ENCODE measurements around the gene BZW2. TPM values are rescaled to one million over a fixed set of nuclear protein-coding genes. Genes with fewer than 3 reads are reported as not detected.
A peak's percentile ranks its signal among the peaks of the same experiment; 100 is the strongest.

BZW2 gene
- polyA plus RNA-seq, 3 donors = 19.0 to 45.2 (median 36.4) TPM

GRCh38 chr7:16609842-16610450, 36.0 kb upstream of the BZW2 start:
- Histone ChIP-seq H3K9ac (ENCODE audit: insufficient read depth, low read length, poor library complexity, severe bottlenecking) (no peak overlapping the region), H3K9me3 (replicated peaks in 1 of 2; ENCODE audit: control insufficient read depth in 1 of 2, insufficient read depth in 1 of 2, low read length in 2 of 2) (no peaks in the 10 kb centered on the region), H4K20me1 (ENCODE audit: insufficient read depth, low read length) (no peaks in the 10 kb centered on the region), H3K79me2 (ENCODE audit: insufficient read depth, low read length) (no peaks in the 10 kb centered on the region), H3K4me1 (ENCODE audit: control insufficient read depth in 1 of 2, insufficient read depth in 2 of 2, low read length in 2 of 2) (peaks cover 0 to 4% of the 10 kb centered on the region in 2 donors), H3K4me2 (replicated peaks; ENCODE audit: extremely low read depth, low read length, poor library complexity, severe bottlenecking) (no peak overlapping the region), H3K27me3 (ENCODE audit: control insufficient read depth in 2 of 2, insufficient read depth in 2 of 2, low read length in 2 of 2) (no peaks in the 10 kb centered on the region), H3K4me3 (replicated peaks in 1 of 3; ENCODE audit: low read depth in 2 of 3, low read length in 3 of 3) (no peak overlapping the region), H2AFZ (ENCODE audit: insufficient read depth, low read depth, low read length, poor library complexity, severe bottlenecking) (no peak overlapping the region), H3K27ac (ENCODE audit: low read depth in 1 of 2, low read length in 2 of 2) (no peak overlapping the region), H3K36me3 (replicated peaks in 1 of 2; ENCODE audit: control insufficient read depth in 1 of 2, insufficient read depth in 2 of 2, low read length in 2 of 2) (peaks cover 3 to 45% of the 10 kb centered on the region in 2 donors)
- 92% methylated on average over 3 of the region's 4 CpGs for WGBS (ENCODE audit: insufficient coverage)
- no peaks in the 10 kb centered on the region for H3K27me3 Mint-ChIP-seq (ENCODE audit: low read depth in 3 of 3)
- H3K9me3 Mint-ChIP-seq = no peaks in the 10 kb centered on the region
- intact Hi-C loops (cut with micrococcal nuclease) = no loop called here
- no peak overlapping the region for H3K27ac Mint-ChIP-seq
- no peak for TF ChIP-seq CTCF (IDR thresholded peaks at IDR 0.05)
- no peak overlapping the region for H3K4me3 Mint-ChIP-seq
- H3K4me1 Mint-ChIP-seq = peaks cover 7% of the 10 kb centered on the region
- peak in 2 of 3 donors; percentile 8 to 23 for DNase-seq
- H3K36me3 Mint-ChIP-seq = peaks cover 39 to 49% of the 10 kb centered on the region in 2 donors

- no peak for TF ChIP-seq CTCF (IDR thresholded peaks at IDR 0.05)
- DNase-seq = no peak
- H3K9ac ChIP-seq (ENCODE audit: insufficient read depth, low read length, poor library complexity, severe bottlenecking) = no peak overlapping the region
- H3K4me3 ChIP-seq (replicated peaks in 1 of 3; ENCODE audit: low read depth in 2 of 3, low read length in 3 of 3) = no peak overlapping the region
- intact Hi-C loops (cut with micrococcal nuclease) = no loop called here
- no peaks in the 10 kb centered on the region for H3K27me3 ChIP-seq (ENCODE audit: control insufficient read depth in 2 of 2, insufficient read depth in 2 of 2, low read length in 2 of 2)
- H3K27ac Mint-ChIP-seq = no peak overlapping the region
- H4K20me1 ChIP-seq (ENCODE audit: insufficient read depth, low read length) = no peaks in the 10 kb centered on the region
- H3K4me1 Mint-ChIP-seq = peaks cover 7% of the 10 kb centered on the region
- no peak overlapping the region for H3K27ac ChIP-seq (ENCODE audit: low read depth in 1 of 2, low read length in 2 of 2)
- 100% methylated on average over 1 of the region's 2 CpGs for WGBS (ENCODE audit: insufficient coverage)
- peaks cover 0 to 4% of the 10 kb centered on the region in 2 donors for H3K4me1 ChIP-seq (ENCODE audit: control insufficient read depth in 1 of 2, insufficient read depth in 2 of 2, low read length in 2 of 2)
- H3K4me3 Mint-ChIP-seq = no peak overlapping the region
- peaks cover 16 to 53% of the 10 kb centered on the region in 2 donors for H3K36me3 ChIP-seq (replicated peaks in 1 of 2; ENCODE audit: control insufficient read depth in 1 of 2, insufficient read depth in 2 of 2, low read length in 2 of 2)
- no peak overlapping the region for H3K4me2 ChIP-seq (replicated peaks; ENCODE audit: extremely low read depth, low read length, poor library complexity, severe bottlenecking)
- peaks cover 40 to 47% of the 10 kb centered on the region in 2 donors for H3K36me3 Mint-ChIP-seq
- no peaks in the 10 kb centered on the region for H3K9me3 Mint-ChIP-seq
- no peaks in the 10 kb centered on the region for H3K79me2 ChIP-seq (ENCODE audit: insufficient read depth, low read length)
- H2AFZ ChIP-seq (ENCODE audit: insufficient read depth, low read depth, low read length, poor library complexity, severe bottlenecking) = no peak overlapping the region
- H3K27me3 Mint-ChIP-seq (ENCODE audit: low read depth in 3 of 3) = no peaks in the 10 kb centered on the region
- no peaks in the 10 kb centered on the region for H3K9me3 ChIP-seq (replicated peaks in 1 of 2; ENCODE audit: control insufficient read depth in 1 of 2, insufficient read depth in 1 of 2, low read length in 2 of 2)
These were observed 34.3 kb upstream of the BZW2 start for GRCh38 chr7:16611711-16612110.
